GM13976 (cell line): ENCODE data around the gene ANKRD63.

Source experiments
- DNase-seq: peaks from one replicate; pipeline ENCODE4 v3.0.0; 2012; ENCODE audit warnings: low spot score
- in situ Hi-C: fragments of 300-500 bp; cut with MboI; formaldehyde crosslinking; loops from one replicate; pipeline ENCODE4 v1.12.0; 2022; ENCODE audit warnings: low sequenced_read_pairs, mixed read lengths, inconsistent platforms; ENCODE audit not compliant: unreplicated experiment
- TF ChIP-seq, protein P1 (sequence below): IDR thresholded peaks from 2 replicates; pipeline ENCODE4 v1.5.1; 2012; ENCODE audit warnings: borderline replicate concordance, mild to moderate bottlenecking; ENCODE audit not compliant: insufficient read depth; ENCODE audit errors: extremely low read depth, missing control alignments, control extremely low read depth

Gene ANKRD63

DNA sequence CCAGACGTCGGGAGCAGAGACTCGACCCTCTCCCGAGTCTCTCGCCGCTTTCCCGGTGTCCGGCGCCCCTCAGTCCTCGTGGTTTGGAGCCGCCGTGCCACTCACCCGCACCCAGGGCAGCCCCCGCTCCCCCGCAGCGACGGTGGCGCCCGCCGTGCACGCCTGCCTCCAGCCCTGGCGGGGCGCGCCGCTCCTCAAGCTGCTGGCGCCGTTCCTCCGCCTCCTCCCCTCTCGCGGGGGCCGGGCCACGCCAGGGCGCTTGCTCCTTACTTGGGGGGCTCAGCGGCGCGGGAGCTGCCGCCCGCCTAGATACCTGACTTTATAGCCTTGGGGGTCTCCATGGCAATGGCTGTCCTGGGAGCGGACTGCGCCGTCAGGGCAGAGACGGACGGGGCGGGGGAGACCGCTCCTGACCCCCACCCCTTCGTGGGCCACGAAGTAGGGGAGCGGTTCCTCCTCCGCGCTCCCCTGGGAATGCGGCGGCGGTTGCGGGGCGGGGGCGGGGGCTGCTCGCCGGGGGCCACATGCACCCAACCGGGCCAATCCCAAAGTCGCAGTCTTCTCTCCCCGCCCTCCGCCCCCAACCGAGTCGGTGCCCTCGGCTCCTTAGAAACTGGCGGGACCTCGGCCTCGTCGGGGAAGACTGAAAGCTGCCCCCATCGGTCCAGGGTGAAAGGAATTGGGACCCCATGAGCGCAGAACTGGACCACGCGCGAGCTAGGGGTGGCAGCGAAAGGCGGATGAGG, at the start of gene ANKRD63:
TSS of gene ANKRD63 (minus strand) at position 196 of the 746 bp plus-strand sequence. CDS start 478 bp downstream, outside the sequence.
- in situ Hi-C loops, result no loop called here
- peak; percentile 75 for DNase-seq
- TF ChIP-seq, protein P1, sequence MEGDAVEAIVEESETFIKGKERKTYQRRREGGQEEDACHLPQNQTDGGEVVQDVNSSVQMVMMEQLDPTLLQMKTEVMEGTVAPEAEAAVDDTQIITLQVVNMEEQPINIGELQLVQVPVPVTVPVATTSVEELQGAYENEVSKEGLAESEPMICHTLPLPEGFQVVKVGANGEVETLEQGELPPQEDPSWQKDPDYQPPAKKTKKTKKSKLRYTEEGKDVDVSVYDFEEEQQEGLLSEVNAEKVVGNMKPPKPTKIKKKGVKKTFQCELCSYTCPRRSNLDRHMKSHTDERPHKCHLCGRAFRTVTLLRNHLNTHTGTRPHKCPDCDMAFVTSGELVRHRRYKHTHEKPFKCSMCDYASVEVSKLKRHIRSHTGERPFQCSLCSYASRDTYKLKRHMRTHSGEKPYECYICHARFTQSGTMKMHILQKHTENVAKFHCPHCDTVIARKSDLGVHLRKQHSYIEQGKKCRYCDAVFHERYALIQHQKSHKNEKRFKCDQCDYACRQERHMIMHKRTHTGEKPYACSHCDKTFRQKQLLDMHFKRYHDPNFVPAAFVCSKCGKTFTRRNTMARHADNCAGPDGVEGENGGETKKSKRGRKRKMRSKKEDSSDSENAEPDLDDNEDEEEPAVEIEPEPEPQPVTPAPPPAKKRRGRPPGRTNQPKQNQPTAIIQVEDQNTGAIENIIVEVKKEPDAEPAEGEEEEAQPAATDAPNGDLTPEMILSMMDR, result no peak

DNA sequence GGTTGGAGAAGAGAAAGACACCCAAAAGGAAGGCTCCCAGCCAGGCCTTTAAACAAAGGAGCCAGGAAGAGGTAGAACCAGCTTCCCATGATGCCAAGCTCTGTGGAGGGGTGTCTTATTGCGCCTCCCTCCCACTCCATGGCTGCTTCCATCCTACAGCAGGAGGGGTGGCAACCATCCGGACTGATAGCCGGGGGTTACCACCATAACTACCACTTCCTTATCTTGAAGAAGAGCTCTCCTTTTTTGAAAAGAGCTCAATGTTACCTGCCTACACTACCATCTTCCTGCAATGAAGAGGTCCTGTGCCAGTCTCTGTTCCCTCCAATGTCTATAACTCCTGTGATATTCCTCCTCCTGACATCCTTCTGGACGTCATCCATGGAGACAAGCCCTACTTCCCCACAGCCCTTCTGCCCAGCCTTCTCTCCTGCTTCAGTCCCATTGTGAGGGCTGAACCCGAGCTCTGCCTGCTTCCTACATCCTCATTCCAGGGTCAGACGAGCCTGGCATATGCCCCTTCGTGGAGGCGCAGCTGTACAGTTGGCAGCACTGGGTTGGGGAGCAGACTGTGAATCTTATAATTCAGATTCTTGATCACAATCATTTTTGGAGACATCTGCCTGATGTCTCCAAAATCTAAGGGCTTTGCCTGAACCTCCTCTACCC, 49.4 kb upstream of the ANKRD63 start:
- in situ Hi-C loops, result no loop called here
- TF ChIP-seq, protein P1, result no peak
- no peak for DNase-seq

DNA sequence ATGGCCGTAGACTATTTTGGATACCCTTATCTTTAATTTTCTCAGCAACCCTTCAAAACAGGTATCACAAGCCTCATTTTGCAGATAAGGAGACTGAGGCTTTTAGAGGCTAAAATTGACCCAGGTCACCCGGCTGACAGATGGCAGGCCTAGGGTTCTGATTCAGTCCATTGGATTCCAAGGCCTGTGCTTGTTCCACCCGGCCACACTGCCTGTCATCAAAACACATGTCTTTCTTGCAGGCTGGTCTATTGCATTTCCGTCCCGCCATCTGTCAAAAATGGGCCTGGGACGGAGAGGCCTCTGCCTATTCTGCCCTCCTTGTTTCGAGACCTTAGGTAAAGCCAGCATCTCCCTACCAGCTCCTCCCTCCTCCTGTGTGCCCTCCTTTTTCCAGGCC, 48.8 kb upstream of the ANKRD63 start:
- TF ChIP-seq, protein P1, result no peak
- in situ Hi-C loops, result no loop called here
- no peak for DNase-seq

GRCh38 chr15:40331026-40331425, 48.2 kb upstream of the ANKRD63 start:
- in situ Hi-C loops, result no loop called here

GRCh38 chr15:40330368-40330836, 47.5 kb upstream of the ANKRD63 start:
- in situ Hi-C loops, result no loop called here
- no peak for DNase-seq
- TF ChIP-seq, protein P1, result no peak

More at GRCh38 chr15:40331026-40331425, 48.2 kb upstream of the ANKRD63 start:
- DNase-seq, result no peak
- TF ChIP-seq, protein P1, result no peak

DNA sequence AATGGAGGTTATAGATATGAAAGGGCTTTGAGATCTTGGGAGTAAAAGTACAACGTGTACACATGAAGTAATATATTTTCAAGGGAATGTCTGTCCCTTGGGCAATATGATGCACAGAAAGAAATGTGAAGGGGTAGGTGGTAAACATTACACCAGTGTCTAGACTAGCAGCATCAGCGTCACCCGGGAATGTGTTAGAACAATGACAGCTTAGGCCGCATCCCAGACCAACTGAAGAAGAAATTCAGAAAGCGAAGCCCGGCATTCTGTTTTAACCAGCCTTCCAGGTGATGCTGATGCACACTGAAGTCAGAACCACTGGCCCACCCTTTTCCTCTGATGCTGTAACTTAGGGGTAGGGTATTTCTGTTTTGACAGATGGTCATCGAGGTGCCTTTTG, 46.9 kb upstream of the ANKRD63 start:
- no peak for DNase-seq
- in situ Hi-C loops, result no loop called here
- TF ChIP-seq, protein P1, result no peak
